T-helper 1 cell treated with Interleukin-12 subunit alpha and Interleukin-12 subunit beta and Interleukin-4 antibody, amounts not matched to agents 30 ng/mL and 1 ng/mL, for 36 hours (primary cell): ENCODE measurements around the gene LRRC32. TPM values are rescaled to one million over a fixed set of nuclear protein-coding genes. Genes with fewer than 3 reads are reported as not detected.

ENCODE experiments used
- intact Hi-C: fragments of 100-400 bp; cut with micrococcal nuclease; formaldehyde crosslinking; loops from one replicate; pipeline ENCODE4 v1.15.1; 2024
- total RNA-seq: library from RNA; stranded (reverse); gene quantifications from 2 replicates; pipeline ENCODE4 v1.2.3, GENCODE V29; 2022

Gene LRRC32
- total RNA-seq, 1 donor from 2014 or later = 3.9 TPM

DNA sequence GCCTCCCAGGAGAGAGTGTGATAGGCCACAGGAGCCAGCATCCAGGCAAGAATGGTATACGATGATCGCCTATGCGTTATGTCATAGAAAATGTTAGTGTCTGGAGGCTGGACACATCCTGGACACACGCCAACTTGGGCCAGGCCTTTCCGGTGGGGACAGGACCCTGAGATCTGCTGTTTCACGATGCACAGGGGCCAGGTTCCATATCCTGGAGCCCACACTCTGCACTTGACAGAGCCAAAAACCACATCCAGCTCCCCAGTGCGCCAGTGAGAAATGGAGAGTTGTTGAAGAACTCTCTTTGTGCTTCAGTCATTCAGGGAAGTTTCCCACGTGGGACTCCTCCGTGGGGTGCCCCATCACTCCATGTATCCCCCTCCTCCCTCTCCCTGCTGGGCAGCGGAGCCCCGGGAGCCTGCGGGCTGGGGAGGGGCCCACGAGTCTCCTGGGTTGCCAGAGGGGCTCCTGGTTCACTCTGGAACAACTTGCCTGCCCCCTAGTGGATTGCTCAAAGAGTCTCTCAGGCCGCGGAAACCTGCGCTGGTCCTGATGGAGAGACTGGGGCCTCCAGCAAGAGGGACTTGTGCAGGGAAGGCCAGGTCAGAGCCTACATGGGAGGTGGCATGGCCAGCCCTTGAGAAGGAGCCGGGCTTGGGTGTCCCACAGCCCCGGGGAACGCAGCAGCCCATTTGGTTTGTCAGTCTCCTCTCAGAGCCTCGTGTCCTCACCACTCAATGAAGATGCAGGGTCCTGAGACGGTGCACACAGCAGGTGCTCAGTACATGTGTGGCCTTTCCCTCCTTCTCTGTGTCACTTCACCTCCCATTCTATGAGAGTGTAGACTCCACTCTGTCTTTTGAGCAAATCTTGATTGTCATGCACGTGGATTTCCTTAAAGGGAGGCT, 10.2 kb upstream of the LRRC32 start:
- intact Hi-C loops = loop anchor here (1.0 to 10.0 kb wide), 4 partner anchors 129 to 786 kb away; partner anchors contain the start of gene EMSY

DNA sequence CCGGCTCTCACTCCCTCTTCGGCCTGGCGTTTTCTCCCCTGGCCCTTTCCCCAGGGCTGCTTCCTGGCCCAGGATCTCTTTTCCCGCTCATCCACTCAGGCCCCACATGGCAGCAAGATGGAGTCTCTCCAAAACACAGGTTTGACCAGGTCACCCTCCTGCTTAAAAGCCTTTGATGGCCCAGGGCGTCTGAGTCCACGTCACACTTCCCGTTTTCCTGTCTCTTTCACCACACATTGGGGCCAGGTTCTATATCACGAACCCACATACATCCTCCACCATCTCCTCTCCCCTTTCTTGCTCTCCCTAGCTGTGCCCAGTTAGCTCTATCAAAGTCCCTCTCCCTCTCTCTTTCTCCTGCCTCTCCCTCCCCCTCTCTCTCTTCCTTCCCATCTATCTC, 7.8 kb upstream of the LRRC32 start:
- intact Hi-C loops = loop anchor here (5.0 kb wide), 1 partner anchor 296 kb away; the partner anchor contains the start of genes GVQW3 and THAP12

GRCh38 chr11:76677458-76677765, 6.9 kb upstream of the LRRC32 start:
- intact Hi-C loops = loop anchor here (5.0 kb wide), 1 partner anchor 295 kb away; the partner anchor contains the start of genes GVQW3 and THAP12

DNA sequence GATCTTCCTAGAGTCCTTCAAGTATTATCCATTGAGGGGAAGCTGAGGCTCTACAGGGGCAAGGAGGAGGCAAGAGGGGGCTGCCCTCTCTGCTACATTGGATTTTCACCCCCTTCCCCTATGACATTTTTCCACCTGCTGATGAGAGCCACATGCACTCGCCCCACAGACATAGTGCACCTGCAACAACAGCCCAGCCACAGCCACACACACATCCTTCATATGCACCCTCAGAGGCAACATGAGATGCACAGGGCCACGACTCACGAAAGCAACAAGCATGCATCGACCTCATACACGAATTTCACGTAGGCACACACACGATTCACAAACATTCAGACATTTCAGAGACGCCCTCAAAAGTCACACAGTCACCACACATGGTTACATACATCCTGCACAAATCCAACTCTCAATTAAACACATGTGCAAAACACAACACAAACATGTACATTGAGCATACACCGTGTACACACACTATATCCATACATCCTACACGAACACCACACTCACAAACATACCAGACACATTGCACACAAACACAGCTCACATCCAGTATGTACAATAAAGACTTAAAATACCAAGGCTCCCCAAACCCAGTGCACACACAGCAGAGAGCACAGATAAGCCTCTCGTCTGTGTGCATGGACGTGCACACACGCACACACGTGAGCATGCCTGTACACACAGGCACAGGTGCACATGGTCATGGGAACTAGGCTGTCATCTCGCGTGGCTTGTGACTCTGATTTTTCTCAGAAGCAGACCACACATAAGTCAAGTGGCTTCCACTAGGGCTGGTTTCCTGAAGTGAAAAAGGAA, 6.3 kb upstream of the LRRC32 start:
- intact Hi-C loops = loop anchor here (5.0 kb wide), 1 partner anchor 295 kb away; the partner anchor contains the start of genes GVQW3 and THAP12

GRCh38 chr11:76674517-76675400, 4.2 kb upstream of the LRRC32 start:
- intact Hi-C loops = loop anchor here (5.0 kb wide), 1 partner anchor 292 kb away; the partner anchor contains the start of genes GVQW3 and THAP12

DNA sequence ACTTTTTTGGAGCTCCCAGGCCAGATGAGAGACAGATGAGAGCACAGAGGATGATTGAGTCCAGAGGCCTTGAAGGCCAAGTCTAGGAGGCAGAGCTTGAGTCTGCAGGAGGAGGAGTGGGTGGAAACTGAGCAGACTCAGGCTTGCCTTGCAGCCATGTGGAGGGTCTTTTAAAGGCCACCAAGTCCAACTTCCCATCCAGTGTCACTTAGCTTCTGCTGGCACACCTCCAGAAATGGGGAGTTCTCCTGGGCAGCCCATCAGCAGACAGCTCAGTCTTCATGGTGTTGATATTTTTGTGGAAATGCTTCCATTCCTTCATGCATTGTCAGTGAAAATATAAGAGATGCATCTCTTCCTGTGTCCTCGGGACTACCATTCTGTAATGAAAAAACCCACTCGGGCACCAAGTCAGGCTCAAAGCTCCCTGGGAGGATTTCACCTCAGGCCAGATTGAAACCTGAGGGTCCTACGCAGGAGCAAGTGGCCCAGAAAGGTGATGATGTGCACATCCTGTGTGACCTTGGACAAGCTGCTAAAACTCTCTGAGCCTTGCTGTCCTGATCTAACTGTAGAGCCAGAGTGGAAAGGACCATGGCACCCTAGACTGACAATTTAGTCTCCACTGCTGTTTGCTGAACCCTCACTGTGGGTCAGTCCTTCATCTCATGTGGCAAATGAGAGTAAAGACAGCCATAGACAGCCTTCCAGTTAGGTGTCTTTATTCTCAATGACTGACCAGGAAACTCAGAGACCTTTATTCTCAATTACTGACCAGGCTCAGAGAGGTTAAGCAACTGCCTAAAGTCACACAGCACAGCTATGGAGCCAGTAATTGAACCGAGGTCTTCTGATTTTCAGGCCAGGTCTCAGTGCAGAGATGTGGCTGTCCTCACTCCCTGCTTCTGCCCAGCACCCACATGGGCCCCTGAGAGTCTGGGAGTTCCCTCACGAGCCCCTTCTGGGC, 2.9 kb upstream of the LRRC32 start:
- intact Hi-C loops = loop anchor here (2.0 kb wide), 2 partner anchors 47 to 229 kb away; partner anchors contain the start of gene EMSY

- intact Hi-C loops = loop anchor here (2.0 kb wide), 2 partner anchors 46 to 228 kb away; partner anchors contain the start of gene EMSY
Measured at GRCh38 chr11:76672431-76673175, 2.1 kb upstream of the LRRC32 start.

- intact Hi-C loops = loop anchor here (2.0 kb wide), 2 partner anchors 45 to 227 kb away; partner anchors contain the start of gene EMSY
Measured at GRCh38 chr11:76671626-76672309, 1.2 kb upstream of the LRRC32 start.

DNA sequence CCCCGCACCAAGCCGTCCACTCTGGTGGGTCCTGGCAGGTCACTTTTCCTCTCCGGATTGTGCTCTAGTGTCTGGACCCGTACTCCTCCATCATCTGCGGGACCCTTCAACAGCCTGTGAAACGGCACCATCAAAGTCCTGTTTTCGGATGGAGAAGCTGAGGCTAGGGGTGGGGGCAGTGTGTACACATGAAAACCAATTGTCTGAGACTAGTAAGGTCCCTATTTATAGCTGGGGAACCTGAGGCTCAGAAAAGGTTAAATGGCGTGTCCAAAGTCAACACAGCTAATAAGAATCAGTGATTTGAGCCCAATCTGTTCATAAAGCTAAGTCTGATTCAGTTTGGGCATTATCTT, 668 bp upstream of the LRRC32 start:
- intact Hi-C loops = no loop called here

DNA sequence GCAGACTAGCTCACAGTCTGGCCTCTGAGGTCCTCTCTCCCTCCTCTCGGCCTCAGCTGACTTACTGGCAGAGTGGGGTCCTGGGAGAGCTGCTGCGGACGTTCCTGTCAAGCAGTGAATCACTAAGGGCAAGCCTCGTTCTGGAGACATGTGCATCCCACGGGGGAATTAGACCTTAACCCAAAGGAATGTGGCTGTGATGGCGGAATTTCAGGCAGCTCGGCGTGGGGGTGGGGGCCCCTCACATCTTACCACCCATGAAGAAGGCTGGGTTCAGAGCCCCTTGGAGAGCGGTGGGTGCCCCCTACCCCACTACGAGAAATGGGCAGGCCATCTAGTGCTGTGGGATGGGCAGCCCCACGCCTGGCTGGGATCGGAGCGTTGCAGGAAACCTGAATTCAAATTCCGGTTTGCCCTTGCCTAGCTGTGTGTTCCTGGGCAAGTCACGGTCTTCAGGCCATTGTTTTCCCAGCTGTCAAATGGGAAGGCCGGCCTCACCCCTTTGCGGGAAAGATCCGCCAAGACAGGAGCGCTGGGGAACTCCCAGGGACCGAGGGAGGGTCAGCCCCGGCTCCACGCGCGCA, 554 bp downstream of the LRRC32 start:
- intact Hi-C loops = no loop called here

GRCh38 chr11:76668362-76669155, 2.0 kb downstream of the LRRC32 start:
- intact Hi-C loops = no loop called here

GRCh38 chr11:76667856-76668255, 2.7 kb downstream of the LRRC32 start:
- intact Hi-C loops = no loop called here

- intact Hi-C loops = no loop called here
Measured at GRCh38 chr11:76667271-76667818, 3.2 kb downstream of the LRRC32 start.

DNA sequence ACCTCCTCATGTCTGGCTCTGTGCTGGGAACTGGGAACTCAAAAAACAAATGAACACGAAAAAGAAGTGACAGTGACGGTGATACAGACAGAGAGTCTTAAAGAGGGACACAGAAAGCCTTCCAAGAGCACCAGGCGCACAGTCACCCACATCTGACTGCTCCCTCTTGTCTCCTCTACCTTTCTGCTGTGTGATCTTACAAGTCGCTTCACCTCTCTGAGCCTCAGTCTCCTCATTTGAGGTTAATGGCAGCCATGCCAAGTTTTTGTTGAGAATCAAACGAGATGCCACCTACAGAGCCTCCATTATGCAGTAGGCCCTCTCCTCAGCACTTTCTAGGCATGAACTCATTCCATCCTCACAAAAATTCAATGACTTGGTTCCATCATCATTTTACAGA, 3.7 kb downstream of the LRRC32 start:
- intact Hi-C loops = no loop called here

DNA sequence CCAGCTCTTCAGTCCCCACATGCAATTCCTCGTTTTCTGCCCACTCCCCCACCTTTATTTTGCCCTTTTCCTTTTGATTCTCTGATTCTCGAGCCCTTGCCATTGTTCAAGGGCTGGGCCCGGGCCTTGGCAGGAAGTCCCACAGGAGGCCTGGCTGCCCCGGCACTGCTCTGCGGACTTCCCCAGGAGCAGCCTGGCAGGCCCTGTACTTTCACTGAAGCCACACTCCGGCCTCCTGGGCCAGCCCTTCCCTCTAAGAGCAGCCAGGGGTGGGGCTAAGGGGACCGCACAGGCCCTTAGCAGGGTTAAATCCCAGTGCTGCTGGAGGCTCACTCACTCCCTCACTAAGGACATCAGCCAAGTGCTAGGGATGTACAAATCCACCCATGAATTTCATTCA, 4.1 kb downstream of the LRRC32 start:
- intact Hi-C loops = no loop called here

GRCh38 chr11:76665921-76666351, 4.6 kb downstream of the LRRC32 start:
- intact Hi-C loops = no loop called here

- intact Hi-C loops = no loop called here
Measured at GRCh38 chr11:76665172-76665571, 5.4 kb downstream of the LRRC32 start.
